Astrocyte (in vitro differentiated cells and primary cell): ENCODE measurements around the gene KIF5A. TPM values are rescaled to one million over a fixed set of nuclear protein-coding genes. Genes with fewer than 3 reads are reported as not detected.

ENCODE experiments used
- DNase-seq: peaks from one replicate; pipeline ENCODE4 v3.0.0-alpha.2; 2010; ENCODE audit warnings: low read depth
- FAIRE-seq: peaks from 2 replicates; lab custom pipeline; 2011; peaks lifted over from hg19 to GRCh38; lab: Jason Lieb, UNC
- H2AFZ ChIP-seq: 2 replicates; pipeline ENCODE4 v1.6.0; 2012; ENCODE audit warnings: low read depth, low read length, inconsistent platforms
- H3K27ac ChIP-seq: 2 replicates; pipeline ENCODE4 v1.5.1; 2011; ENCODE audit warnings: low read depth, low read length, inconsistent platforms
- H3K27me3 ChIP-seq: 2 replicates; pipeline ENCODE4 v1.6.0; 2011; ENCODE audit warnings: low read length, inconsistent platforms; ENCODE audit not compliant: insufficient read depth
- H3K36me3 ChIP-seq: 2 replicates; pipeline ENCODE4 v1.5.1; 2011; ENCODE audit warnings: low read length, inconsistent platforms; ENCODE audit not compliant: insufficient read depth
- H3K4me1 ChIP-seq: 2 replicates; pipeline ENCODE4 v1.5.1; 2011; ENCODE audit warnings: low read length, inconsistent platforms; ENCODE audit not compliant: insufficient read depth
- H3K4me2 ChIP-seq: 2 replicates; pipeline ENCODE4 v1.6.0; 2012; ENCODE audit warnings: low read length, inconsistent platforms
- H3K4me3 ChIP-seq: 2 replicates; pipeline ENCODE4 v1.5.1; 2011; ENCODE audit warnings: low read depth, mild to moderate bottlenecking, low read length, inconsistent platforms; ENCODE audit not compliant: insufficient read depth
- H3K79me2 ChIP-seq: 2 replicates; pipeline ENCODE4 v1.6.0; 2012; ENCODE audit warnings: mild to moderate bottlenecking, low read length, inconsistent platforms; ENCODE audit not compliant: insufficient read depth
- H3K9ac ChIP-seq: 2 replicates; pipeline ENCODE4 v1.6.0; 2012; ENCODE audit warnings: mild to moderate bottlenecking, low read length, inconsistent platforms
- H3K9me3 ChIP-seq: 2 replicates; pipeline ENCODE4 v1.5.1; 2012; ENCODE audit warnings: low read depth, mild to moderate bottlenecking, low read length, inconsistent platforms; ENCODE audit not compliant: insufficient read depth
- H4K20me1 ChIP-seq: 2 replicates; pipeline ENCODE4 v1.6.0; 2012; ENCODE audit warnings: low read length, inconsistent platforms; ENCODE audit not compliant: insufficient read depth
- H3K27ac Mint-ChIP-seq: one replicate; pipeline ENCODE4 v1.8.0; 2021; ENCODE audit warnings: mild to moderate bottlenecking, mixed read lengths; ENCODE audit not compliant: unreplicated experiment
- H3K27me3 Mint-ChIP-seq: one replicate; pipeline ENCODE4 v1.8.0; 2021; ENCODE audit warnings: low read depth, mixed read lengths; ENCODE audit not compliant: unreplicated experiment
- H3K36me3 Mint-ChIP-seq: one replicate; pipeline ENCODE4 v1.8.0; 2021; ENCODE audit warnings: low read depth, mixed read lengths; ENCODE audit not compliant: unreplicated experiment
- H3K4me1 Mint-ChIP-seq: one replicate; pipeline ENCODE4 v1.8.0; 2021; ENCODE audit warnings: low read depth, mixed read lengths; ENCODE audit not compliant: unreplicated experiment
- H3K4me3 Mint-ChIP-seq: one replicate; pipeline ENCODE4 v1.8.0; 2021; ENCODE audit warnings: mild to moderate bottlenecking, moderate library complexity, mixed read lengths; ENCODE audit not compliant: unreplicated experiment
- H3K9me3 Mint-ChIP-seq: one replicate; pipeline ENCODE4 v1.8.0; 2021; ENCODE audit warnings: mild to moderate bottlenecking, mixed read lengths; ENCODE audit not compliant: unreplicated experiment
- CTCF ChIP-seq: IDR thresholded peaks from 2 replicates; pipeline ENCODE4 v1.5.1; 2011; ENCODE audit warnings: low read depth, mild to moderate bottlenecking, inconsistent platforms, low read length, moderate library complexity; ENCODE audit not compliant: insufficient read depth
- EZH2 ChIP-seq: IDR thresholded peaks from 2 replicates; pipeline ENCODE4 v1.6.1; 2012; ENCODE audit warnings: mild to moderate bottlenecking, low read length, inconsistent platforms; ENCODE audit not compliant: insufficient read depth
- total RNA-seq: library from RNA; stranded (reverse); gene quantifications from 2 replicates; pipeline ENCODE4 v1.2.1, GENCODE V29; 2021

Gene KIF5A
- total RNA-seq, 1 donor from 2014 or later = 7.2 TPM

GRCh38 chr12:57533108-57533507, 16.7 kb upstream of the KIF5A start:
- H3K36me3 Mint-ChIP-seq = peaks cover 28% of the 10 kb centered on the region
- no peak for FAIRE-seq

GRCh38 chr12:57534250-57534649, 15.6 kb upstream of the KIF5A start:
- TF ChIP-seq CTCF = no peak
- no peak for TF ChIP-seq EZH2
- Histone ChIP-seq H3K79me2 (peaks cover 10% of the 10 kb centered on the region), H3K9ac (no peak overlapping the region), H3K4me2 (no peak overlapping the region), H3K9me3 (no peaks in the 10 kb centered on the region), H3K4me3 (no peak overlapping the region), H4K20me1 (peaks cover 54% of the 10 kb centered on the region), H3K27me3 (no peaks in the 10 kb centered on the region), H3K36me3 (peaks cover 66% of the 10 kb centered on the region), H3K4me1 (no peaks in the 10 kb centered on the region), H3K27ac (no peak overlapping the region), H2AFZ (no peak overlapping the region)
- Mint-ChIP-seq H3K9me3 (no peaks in the 10 kb centered on the region), H3K4me3 (no peak overlapping the region), H3K36me3 (peaks cover 31% of the 10 kb centered on the region), H3K27ac (no peak overlapping the region), H3K27me3 (no peaks in the 10 kb centered on the region), H3K4me1 (peaks cover 2% of the 10 kb centered on the region)
- no peak for FAIRE-seq
- DNase-seq = no peak

More at GRCh38 chr12:57533108-57533507, 16.7 kb upstream of the KIF5A start:
- H3K4me2 ChIP-seq = no peak overlapping the region
- H3K27ac Mint-ChIP-seq = no peak overlapping the region
- H3K4me3 Mint-ChIP-seq = no peak overlapping the region
- no peaks in the 10 kb centered on the region for H3K9me3 ChIP-seq
- TF ChIP-seq CTCF (no peak), EZH2 (no peak)
- H4K20me1 ChIP-seq = peaks cover 56% of the 10 kb centered on the region
- H3K4me1 Mint-ChIP-seq = peaks cover 2% of the 10 kb centered on the region
- no peak overlapping the region for H3K9ac ChIP-seq
- H3K9me3 Mint-ChIP-seq = no peaks in the 10 kb centered on the region
- DNase-seq = no peak
- no peaks in the 10 kb centered on the region for H3K27me3 ChIP-seq
- peaks cover 69% of the 10 kb centered on the region for H3K36me3 ChIP-seq
- no peak overlapping the region for H3K4me3 ChIP-seq
- no peak overlapping the region for H2AFZ ChIP-seq
- no peaks in the 10 kb centered on the region for H3K4me1 ChIP-seq
- H3K79me2 ChIP-seq = peaks cover 6% of the 10 kb centered on the region
- H3K27me3 Mint-ChIP-seq = no peaks in the 10 kb centered on the region
- H3K27ac ChIP-seq = no peak overlapping the region

GRCh38 chr12:57534991-57535543, 14.8 kb upstream of the KIF5A start:
- H3K36me3 Mint-ChIP-seq = peaks cover 29% of the 10 kb centered on the region
- H3K36me3 ChIP-seq = peaks cover 61% of the 10 kb centered on the region

More at GRCh38 chr12:57534991-57535543, 14.8 kb upstream of the KIF5A start:
- H3K9me3 Mint-ChIP-seq = no peaks in the 10 kb centered on the region
- H3K27me3 Mint-ChIP-seq = no peaks in the 10 kb centered on the region
- Histone ChIP-seq H4K20me1 (peaks cover 54% of the 10 kb centered on the region), H3K4me1 (no peaks in the 10 kb centered on the region), H3K4me2 (no peak overlapping the region), H3K27me3 (no peaks in the 10 kb centered on the region), H3K79me2 (peaks cover 15% of the 10 kb centered on the region), H2AFZ (no peak overlapping the region), H3K9me3 (no peaks in the 10 kb centered on the region), H3K4me3 (no peak overlapping the region), H3K9ac (peak overlapping the region; percentile 10), H3K27ac (no peak overlapping the region)
- H3K27ac Mint-ChIP-seq = no peak overlapping the region
- FAIRE-seq (no peak), DNase-seq (no peak)
- TF ChIP-seq EZH2 (no peak), CTCF (no peak)
- no peak overlapping the region for H3K4me3 Mint-ChIP-seq
- no peaks in the 10 kb centered on the region for H3K4me1 Mint-ChIP-seq
